Naive thymus-derived CD8-positive, alpha-beta T cell (primary cell): ENCODE data around the gene TRIM32. TPM values are rescaled to one million over a fixed set of nuclear protein-coding genes. Genes with fewer than 3 reads are reported as not detected.
A peak's percentile ranks its signal among the peaks of the same experiment; 100 is the strongest.

Experiments used
- ATAC-seq, 2 donors: fragments of 150-1000 bp; cut with Tn5 transposase in 1 of 2; sonication (Bioruptor Pico), chemical (Tn5 transposase) in 1 of 2; 1 replicate in 1 of 2; 2 replicates in 1 of 2; pipeline ENCODE4 v1.10.0; 2021; ENCODE audit warnings: mild to moderate bottlenecking in 2 of 2, moderate library complexity in 2 of 2
- POLR2A ChIA-PET: fragments of 350-600 bp; sonication (Branson Sonifier 250); formaldehyde crosslinking; loops from one replicate; lab custom pipeline; 2021; ENCODE audit warnings: antibody characterized with exemption; lab: Charles Lee
- DNase-seq, 10 donors: peaks; one replicate each; pipeline versions ENCODE4 v3.0.0 to v3.0.0-alpha.2; 2020 to 2022
- H3K27ac Mint-ChIP-seq, 10 donors: one replicate each; pipeline ENCODE4 v1.8.0; 2020 to 2022; ENCODE audit warnings: mild to moderate bottlenecking in 10 of 10, mixed read lengths in 10 of 10, moderate library complexity in 4 of 10, inconsistent platforms in 1 of 10
- H3K27me3 Mint-ChIP-seq, 5 donors: one replicate each; pipeline ENCODE4 v1.8.0; 2021 to 2022; ENCODE audit warnings: mixed read lengths in 5 of 5
- H3K36me3 Mint-ChIP-seq, 3 donors: one replicate each; pipeline ENCODE4 v1.8.0; 2020 to 2022; ENCODE audit warnings: mixed read lengths in 3 of 3, mild to moderate bottlenecking in 2 of 3, inconsistent platforms in 1 of 3
- H3K4me1 Mint-ChIP-seq, 4 donors: one replicate each; pipeline ENCODE4 v1.8.0; 2021 to 2022; ENCODE audit warnings: mixed read lengths in 4 of 4
- H3K4me3 Mint-ChIP-seq, 10 donors: one replicate each; pipeline ENCODE4 v1.8.0; 2020 to 2022; ENCODE audit warnings: mild to moderate bottlenecking in 10 of 10, mixed read lengths in 10 of 10, moderate library complexity in 6 of 10, inconsistent platforms in 1 of 10
- H3K9me3 Mint-ChIP-seq, 9 donors: one replicate each; pipeline ENCODE4 v1.8.0; 2020 to 2022; ENCODE audit warnings: mixed read lengths in 9 of 9, mild to moderate bottlenecking in 3 of 9, inconsistent platforms in 1 of 9, moderate library complexity in 1 of 9
- polyA plus RNA-seq, 3 donors: library from polyadenylated mRNA; unstranded; fragments of 300-500 nt; fragmentation: Illumina TruSeq; gene quantifications; one replicate each; pipeline ENCODE4 v1.2.3, GENCODE V29; 2021
- total RNA-seq, 8 experiments: library from RNA in 2 of 8; stranded (reverse) in 2 of 8; gene quantifications; one replicate each; pipeline ENCODE4 v1.2.3 and lab custom pipeline; 2021 to 2026

The TRIM32 gene
- total and polyA plus RNA-seq, 5 experiments from 2014 or later: 8.4 to 16.1 (median 14.1) TPM

DNA sequence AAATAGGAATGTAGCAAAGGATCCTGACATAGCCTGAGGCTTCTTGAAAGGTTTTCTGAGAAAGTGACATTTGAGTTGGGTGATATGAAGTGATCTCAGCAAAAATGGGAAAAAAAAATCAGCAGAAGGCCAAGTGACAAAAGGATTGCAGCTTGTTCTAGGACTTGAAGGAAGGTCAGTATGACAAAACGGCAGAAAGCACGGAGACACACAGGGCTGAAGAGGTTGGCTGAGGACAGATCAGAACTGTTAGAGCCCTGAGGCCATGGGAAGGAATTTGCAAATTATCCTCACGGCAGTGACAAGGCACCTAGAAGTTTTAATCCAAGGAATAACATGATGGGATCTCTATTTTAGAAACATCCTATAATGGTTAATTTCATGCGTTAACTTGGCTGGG, 31.0 kb downstream of the TRIM32 start:
- no peak for ATAC-seq
- Mint-ChIP-seq H3K4me3 (no peak overlapping the region), H3K27ac (no peak overlapping the region), H3K36me3 (peaks cover 0 to 15% (median 2%) of the 10 kb centered on the region in 3 donors), H3K4me1 (peaks cover 0 to 1% (median 0%) of the 10 kb centered on the region in 4 donors), H3K9me3 (peaks cover 0 to 7% (median 0%) of the 10 kb centered on the region in 9 donors), H3K27me3 (peaks cover 0 to 9% (median 3%) of the 10 kb centered on the region in 5 donors)
- DNase-seq: no peak
- POLR2A ChIA-PET: no interaction called here

DNA sequence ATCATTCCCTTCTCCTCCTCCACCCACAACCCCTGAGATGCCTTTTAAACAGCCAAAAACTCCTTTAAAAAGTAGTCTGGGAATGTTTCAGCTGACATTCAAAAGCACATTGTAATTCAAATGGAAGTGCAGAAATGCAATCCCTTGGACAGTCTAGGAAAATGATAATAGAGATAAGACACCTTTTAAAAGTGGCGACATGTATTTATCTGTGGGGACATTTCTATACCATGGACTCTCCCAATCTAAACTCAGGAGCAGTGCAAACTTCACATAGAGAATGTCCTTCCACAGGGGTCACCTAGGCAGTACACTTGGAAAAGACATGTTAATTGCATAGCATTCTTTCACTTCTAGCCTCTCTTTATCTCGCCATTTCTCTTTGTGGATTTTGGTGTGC, 33.0 kb downstream of the TRIM32 start:
- Mint-ChIP-seq H3K9me3 (peaks cover 0 to 7% (median 0%) of the 10 kb centered on the region in 9 donors), H3K36me3 (peaks cover 0 to 15% (median 2%) of the 10 kb centered on the region in 3 donors), H3K4me1 (peaks cover 0 to 1% (median 0%) of the 10 kb centered on the region in 4 donors), H3K4me3 (no peak overlapping the region), H3K27ac (no peak overlapping the region), H3K27me3 (peaks cover 0 to 13% (median 5%) of the 10 kb centered on the region in 5 donors)
- POLR2A ChIA-PET: no interaction called here
- DNase-seq (no peak), ATAC-seq (no peak)

DNA sequence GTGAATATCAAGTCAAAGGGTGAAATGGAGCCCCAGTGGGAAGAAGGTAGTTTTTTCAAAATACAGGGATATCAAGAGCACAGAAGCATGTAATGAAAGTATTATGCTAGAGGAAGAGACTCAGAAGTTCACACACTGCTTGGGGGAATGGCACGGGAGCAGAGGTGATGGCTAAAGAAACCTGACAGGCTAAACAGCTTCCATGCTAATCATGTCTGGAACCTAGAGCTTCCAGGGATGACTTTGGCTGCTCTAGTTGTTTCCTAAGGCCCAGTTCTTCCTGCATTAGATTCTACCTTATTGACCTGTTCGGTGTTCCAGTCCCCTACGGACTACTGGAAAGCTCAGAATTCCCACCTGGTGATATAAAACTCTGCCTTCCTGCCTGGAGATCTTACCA, 34.3 kb downstream of the TRIM32 start:
- H3K36me3 Mint-ChIP-seq: peaks cover 0 to 15% (median 2%) of the 10 kb centered on the region in 3 donors
- no peak overlapping the region for H3K4me3 Mint-ChIP-seq
- H3K27me3 Mint-ChIP-seq: peaks cover 0 to 13% (median 5%) of the 10 kb centered on the region in 5 donors
- DNase-seq (no peak), ATAC-seq (no peak)
- H3K27ac Mint-ChIP-seq: no peak overlapping the region
- H3K9me3 Mint-ChIP-seq: peaks cover 0 to 7% (median 0%) of the 10 kb centered on the region in 9 donors
- peaks cover 0 to 1% (median 0%) of the 10 kb centered on the region in 4 donors for H3K4me1 Mint-ChIP-seq
- POLR2A ChIA-PET: no interaction called here

DNA sequence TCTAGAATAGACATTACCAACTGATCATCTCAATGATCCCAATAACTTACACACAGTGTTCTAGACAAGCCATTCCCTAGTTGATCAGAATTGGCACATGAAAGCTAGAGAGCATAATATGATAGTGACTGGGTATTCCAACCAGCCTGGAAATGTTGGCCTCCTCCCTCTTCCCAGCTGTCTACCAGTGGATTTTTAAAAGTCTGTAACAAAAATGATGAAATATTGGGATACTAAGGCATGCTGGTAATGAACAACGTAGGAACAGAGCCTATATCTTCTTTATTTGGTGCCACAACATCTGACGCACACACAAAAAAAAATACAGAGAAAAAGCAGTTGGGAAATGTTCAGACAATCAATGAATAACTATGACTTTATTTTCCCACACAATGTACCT, 34.8 kb downstream of the TRIM32 start:
- POLR2A ChIA-PET: no interaction called here
- Mint-ChIP-seq H3K27ac (no peak overlapping the region), H3K4me3 (no peak overlapping the region), H3K4me1 (peaks cover 0 to 1% (median 0%) of the 10 kb centered on the region in 4 donors), H3K9me3 (peaks cover 0 to 7% (median 0%) of the 10 kb centered on the region in 9 donors), H3K36me3 (peaks cover 0 to 15% (median 2%) of the 10 kb centered on the region in 3 donors), H3K27me3 (peaks cover 1 to 15% (median 5%) of the 10 kb centered on the region in 5 donors)
- DNase-seq: no peak
- ATAC-seq: no peak

DNA sequence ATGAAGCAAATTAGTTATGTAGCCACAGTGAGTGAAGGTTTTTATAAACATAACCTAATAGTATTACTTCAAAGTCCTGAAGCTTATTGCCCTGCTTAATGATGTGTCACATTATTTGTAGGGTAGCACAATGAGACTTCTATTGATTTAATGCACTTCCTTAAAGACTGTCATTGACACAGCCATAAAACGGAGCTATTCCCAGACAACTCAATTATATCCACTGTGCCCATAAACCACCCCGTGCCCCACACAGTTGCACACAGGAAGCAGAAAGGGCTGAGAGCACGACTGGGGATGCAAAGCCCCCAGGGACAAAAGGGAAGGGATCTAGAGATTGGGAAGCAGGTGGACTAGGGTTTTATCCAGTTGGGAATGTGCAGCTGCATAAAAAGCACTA, 37.0 kb downstream of the TRIM32 start:
- H3K36me3 Mint-ChIP-seq: peaks cover 0 to 10% (median 2%) of the 10 kb centered on the region in 3 donors
- H3K9me3 Mint-ChIP-seq: peaks cover 0 to 6% (median 0%) of the 10 kb centered on the region in 9 donors
- no peak overlapping the region for H3K4me3 Mint-ChIP-seq
- POLR2A ChIA-PET: no interaction called here
- H3K4me1 Mint-ChIP-seq: no peaks in the 10 kb centered on the region
- ATAC-seq (no peak), DNase-seq (no peak)
- H3K27ac Mint-ChIP-seq: no peak overlapping the region
- peaks cover 6 to 15% (median 13%) of the 10 kb centered on the region in 5 donors for H3K27me3 Mint-ChIP-seq

DNA sequence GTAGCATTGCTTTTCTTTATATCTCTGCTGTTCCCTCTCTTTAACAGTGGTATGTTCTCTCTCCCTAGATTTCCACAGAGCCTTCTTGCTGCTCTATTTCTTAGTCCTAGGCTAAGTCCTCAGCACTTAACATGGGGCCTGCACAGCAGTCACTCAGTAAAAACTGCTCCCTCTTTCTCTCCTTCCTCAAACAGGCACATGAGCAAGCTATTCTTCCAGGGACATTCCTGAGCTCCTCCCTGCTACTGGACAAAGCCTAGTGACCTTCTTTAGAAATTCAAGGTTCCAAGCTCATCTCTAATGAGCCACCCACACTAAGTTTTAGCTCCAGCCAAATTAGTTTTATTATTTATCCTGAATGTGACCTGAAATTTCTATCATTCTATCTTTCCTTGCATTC, 39.5 kb downstream of the TRIM32 start:
- no peak for DNase-seq
- Mint-ChIP-seq H3K27ac (no peak overlapping the region), H3K36me3 (peaks cover 0 to under 1% (median 0%) of the 10 kb centered on the region in 3 donors), H3K4me1 (no peaks in the 10 kb centered on the region), H3K9me3 (peaks cover 0 to 5% (median 0%) of the 10 kb centered on the region in 9 donors), H3K27me3 (peaks cover 5 to 20% (median 12%) of the 10 kb centered on the region in 5 donors), H3K4me3 (no peak overlapping the region)
- no peak for ATAC-seq
- POLR2A ChIA-PET: interaction anchor here (0.7 kb wide), 1 partner anchor 40 kb away, joined by 4 read pairs; the partner anchor contains the start of gene TRIM32

DNA sequence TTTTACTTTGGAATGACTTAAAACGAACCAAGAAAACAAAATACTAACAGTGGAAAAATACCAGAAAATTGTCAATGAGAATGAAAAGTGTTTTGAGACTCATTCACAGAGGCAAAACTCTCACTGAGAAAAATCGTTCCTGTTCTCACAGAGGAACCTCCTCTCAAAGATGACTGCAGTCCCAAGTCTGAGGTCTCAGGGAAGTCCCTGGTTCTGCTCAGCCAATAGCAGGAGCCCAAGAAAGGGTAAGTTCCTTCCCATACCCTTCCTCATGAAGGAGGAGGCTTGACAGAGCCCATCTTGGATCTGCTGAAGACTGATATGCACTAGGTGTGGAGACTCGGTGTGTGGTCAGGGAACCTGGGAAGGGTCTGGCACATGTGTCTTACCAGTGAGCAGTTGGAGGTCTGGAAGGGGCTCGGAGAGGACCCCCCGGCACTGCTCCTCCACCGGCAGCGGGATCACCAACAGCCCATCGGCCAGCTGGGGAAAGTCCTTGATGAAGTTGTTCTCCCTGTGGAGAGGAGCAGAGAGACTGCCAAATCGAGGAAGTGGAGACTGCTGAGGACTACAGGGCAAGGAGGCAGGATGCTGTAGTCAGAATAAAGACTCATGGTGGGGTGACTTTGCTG, 46.0 kb downstream of the TRIM32 start:
- POLR2A ChIA-PET: no interaction called here
- DNase-seq (no peak), ATAC-seq (no peak)
- Mint-ChIP-seq H3K27me3 (peaks cover 11 to 60% (median 22%) of the 10 kb centered on the region in 5 donors), H3K27ac (no peak overlapping the region), H3K4me3 (no peak overlapping the region), H3K9me3 (peaks cover 0 to 13% (median 0%) of the 10 kb centered on the region in 9 donors), H3K4me1 (peaks cover 4 to 10% (median 6%) of the 10 kb centered on the region in 4 donors), H3K36me3 (no peaks in the 10 kb centered on the region)

DNA sequence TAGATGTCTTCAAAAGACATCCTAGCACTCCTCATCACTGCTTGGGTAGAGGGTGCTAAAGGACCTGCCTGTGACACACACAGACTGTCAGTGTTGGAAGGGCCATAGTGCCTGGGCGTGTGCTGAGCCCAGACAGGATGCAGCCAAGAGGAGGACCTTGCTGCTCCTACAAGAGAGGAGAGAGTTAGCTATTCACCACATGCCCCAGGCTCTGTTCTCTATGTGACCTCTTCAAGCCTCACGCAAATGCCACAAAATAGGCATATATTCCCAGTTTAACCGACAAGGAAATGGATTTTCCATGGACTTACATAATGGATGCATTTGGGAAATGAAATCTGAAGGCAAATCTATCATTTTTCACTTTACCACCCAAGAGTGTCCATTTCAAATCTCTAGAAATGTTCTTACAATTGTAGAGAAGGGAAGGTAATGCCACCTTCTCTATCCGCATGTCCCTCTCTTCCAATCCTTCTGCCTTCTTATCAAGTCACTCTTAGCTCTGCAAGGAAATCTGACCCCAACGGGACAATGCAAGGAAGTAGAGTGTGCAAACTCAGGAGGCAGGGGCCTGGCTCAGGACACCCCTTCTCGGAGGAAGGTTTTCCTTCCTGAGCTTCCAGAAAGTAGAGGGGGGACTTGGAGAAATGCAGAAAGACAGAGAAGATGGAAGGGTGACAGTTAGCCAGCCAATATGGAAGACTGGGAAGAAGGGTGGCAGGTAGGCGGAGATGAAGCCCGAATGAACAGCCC, 49.5 kb downstream of the TRIM32 start:
- Mint-ChIP-seq H3K27ac (no peak overlapping the region), H3K36me3 (no peaks in the 10 kb centered on the region), H3K4me1 (peaks cover 4 to 10% (median 6%) of the 10 kb centered on the region in 4 donors), H3K27me3 (peaks cover 9 to 59% (median 25%) of the 10 kb centered on the region in 5 donors), H3K4me3 (peak overlapping the region in 1 of 10 donors; percentile 13), H3K9me3 (peaks cover 0 to 13% (median 0%) of the 10 kb centered on the region in 9 donors)
- ATAC-seq: no peak
- POLR2A ChIA-PET: no interaction called here
- no peak for DNase-seq

DNA sequence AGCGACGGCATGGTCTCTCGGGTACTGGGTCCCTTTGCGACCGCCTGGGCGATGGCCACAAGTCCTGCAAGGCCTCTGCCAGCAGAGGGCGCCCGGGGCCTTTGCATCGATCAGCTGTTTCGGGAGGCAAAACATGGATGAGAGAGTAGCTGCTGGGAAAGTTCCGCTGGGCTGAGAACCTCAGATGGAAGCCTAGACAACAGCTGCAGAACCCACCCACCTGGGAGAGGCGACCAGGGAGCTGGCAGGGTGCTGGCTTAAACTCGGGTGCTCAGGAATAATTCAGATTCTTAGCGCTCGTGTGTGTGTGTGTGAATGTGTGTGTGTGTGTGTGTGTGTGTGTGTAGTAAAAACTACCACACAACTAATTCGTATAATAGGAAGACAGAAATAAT, 50.0 kb downstream of the TRIM32 start:
- POLR2A ChIA-PET: no interaction called here
- peaks cover 0 to 13% (median 0%) of the 10 kb centered on the region in 9 donors for H3K9me3 Mint-ChIP-seq
- peak in 5 of 10 donors; percentile 1 to 19 (median 9) for DNase-seq
- H3K27ac Mint-ChIP-seq: no peak overlapping the region
- peaks cover 9 to 56% (median 25%) of the 10 kb centered on the region in 5 donors for H3K27me3 Mint-ChIP-seq
- peaks cover 4 to 10% (median 6%) of the 10 kb centered on the region in 4 donors for H3K4me1 Mint-ChIP-seq
- H3K4me3 Mint-ChIP-seq: peak overlapping the region in 1 of 10 donors; percentile 17
- H3K36me3 Mint-ChIP-seq: no peaks in the 10 kb centered on the region
- no peak for ATAC-seq

DNA sequence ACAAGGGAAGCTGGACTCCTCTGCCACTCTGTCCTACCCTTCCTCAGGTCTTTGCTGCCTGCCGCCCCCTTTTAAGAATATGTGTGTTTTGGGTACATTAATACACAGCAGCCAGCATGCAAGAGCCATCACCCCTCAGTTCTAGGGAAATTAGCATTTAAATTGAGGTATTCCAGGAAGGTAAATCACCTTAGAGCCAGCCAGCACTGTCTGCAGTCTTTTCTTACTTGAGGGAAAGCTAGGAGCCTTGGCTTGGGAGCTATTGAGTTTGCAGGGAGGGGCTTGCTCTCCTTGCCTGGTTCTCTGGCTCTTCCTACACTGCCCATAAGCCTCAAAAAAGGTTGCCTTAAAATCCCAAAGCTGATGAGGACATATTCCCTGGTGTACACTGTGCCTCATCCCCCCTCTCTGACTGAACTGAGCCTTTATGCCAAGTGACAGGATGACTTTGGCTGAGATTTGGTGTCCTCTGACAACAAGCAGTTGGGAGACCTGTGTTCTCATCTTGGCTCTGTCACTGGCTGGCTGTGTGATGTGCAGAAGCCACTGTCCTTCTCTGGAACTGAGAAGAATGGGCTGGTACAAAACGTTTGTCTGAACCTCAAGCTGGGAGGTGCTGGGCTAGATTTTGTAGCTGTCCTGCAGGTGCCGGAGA, 54.1 kb downstream of the TRIM32 start:
- Mint-ChIP-seq H3K9me3 (peaks cover 0 to 13% (median 0%) of the 10 kb centered on the region in 9 donors), H3K27ac (no peak overlapping the region), H3K4me1 (peaks cover 3 to 10% (median 6%) of the 10 kb centered on the region in 4 donors), H3K4me3 (no peak overlapping the region), H3K27me3 (peaks cover 4 to 44% (median 14%) of the 10 kb centered on the region in 5 donors), H3K36me3 (no peaks in the 10 kb centered on the region)
- no peak for DNase-seq
- no peak for ATAC-seq
- POLR2A ChIA-PET: no interaction called here

DNA sequence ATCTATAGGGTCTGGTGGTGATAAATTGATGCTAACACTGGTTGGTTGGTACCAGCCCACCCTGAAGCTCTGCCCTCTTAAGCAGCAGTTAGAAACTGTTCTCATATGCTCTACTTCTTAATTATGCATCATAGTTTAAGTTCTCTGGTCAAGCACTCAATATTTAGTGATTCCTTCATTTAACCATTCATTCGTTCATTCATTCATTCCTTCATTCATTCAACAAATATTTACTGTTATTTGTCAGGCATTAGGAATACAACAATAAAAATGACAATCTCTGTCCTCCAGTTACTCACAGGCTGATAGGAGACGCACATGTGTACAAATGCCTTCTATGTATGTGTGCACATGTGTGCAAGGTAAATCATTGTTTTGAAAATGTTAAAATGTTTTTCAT, 54.6 kb downstream of the TRIM32 start:
- Mint-ChIP-seq H3K27ac (no peak overlapping the region), H3K9me3 (peaks cover 0 to 13% (median 0%) of the 10 kb centered on the region in 9 donors), H3K36me3 (no peaks in the 10 kb centered on the region), H3K4me3 (no peak overlapping the region), H3K27me3 (peaks cover 5 to 38% (median 13%) of the 10 kb centered on the region in 5 donors), H3K4me1 (peaks cover 2 to 4% (median 4%) of the 10 kb centered on the region in 4 donors)
- DNase-seq (no peak), ATAC-seq (no peak)
- POLR2A ChIA-PET: no interaction called here

DNA sequence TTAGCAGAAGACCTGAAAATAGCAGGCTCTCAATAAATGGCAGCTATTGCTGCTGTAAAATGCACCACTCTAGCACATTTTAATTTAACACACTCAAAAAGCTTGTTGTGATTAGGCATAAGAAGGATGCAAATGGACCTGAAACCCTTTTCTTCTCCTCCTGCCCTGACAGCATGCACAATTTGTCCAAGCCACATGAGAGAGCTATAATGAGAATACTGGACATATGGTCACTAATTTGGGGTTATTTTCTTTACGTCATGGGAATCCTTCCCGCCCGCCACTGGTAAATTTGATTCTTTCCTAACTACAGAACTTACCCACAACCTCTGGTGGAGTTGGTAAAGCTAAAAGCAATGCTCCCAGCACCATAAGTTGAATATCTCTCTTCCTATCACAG, 62.1 kb downstream of the TRIM32 start:
- Mint-ChIP-seq H3K27ac (no peak overlapping the region), H3K27me3 (peaks cover 13 to 38% (median 18%) of the 10 kb centered on the region in 5 donors), H3K36me3 (no peaks in the 10 kb centered on the region), H3K4me3 (no peak overlapping the region), H3K4me1 (peaks cover 0 to 1% (median 0%) of the 10 kb centered on the region in 4 donors), H3K9me3 (no peaks in the 10 kb centered on the region)
- POLR2A ChIA-PET: no interaction called here
- ATAC-seq: no peak
- DNase-seq: no peak
